SK-N-SH (cell line): ENCODE data around the gene DCAF17. TPM values are rescaled to one million over a fixed set of nuclear protein-coding genes. Genes with fewer than 3 reads are reported as not detected.

Experiments
- CTCF ChIA-PET: fragments of 300-600, 350-600 bp; formaldehyde crosslinking; extraction: SDS; loops from one replicate; lab custom pipeline; 2021; lab: Yijun Ruan, JAX
- POLR2A ChIA-PET: fragments of 350-600 bp; sonication (Branson Sonifier 250); formaldehyde crosslinking; extraction: SDS; loops from one replicate; lab custom pipeline; 2020; ENCODE audit warnings: antibody characterized with exemption, inconsistent platforms; lab: Yijun Ruan, JAX
- DNase-seq: peaks from one replicate; pipeline ENCODE4 v3.0.0; 2012
- H2AFZ ChIP-seq: fragments of 200-600 bp; sonication (generic); 2 replicates; pipeline ENCODE4 v1.8.1; 2016; ENCODE audit warnings: antibody characterized with exemption, mild to moderate bottlenecking, low read depth
- H3F3A ChIP-seq: fragments of 200-600 bp; sonication (generic); replicated peaks from 2 replicates; pipeline ENCODE3; 2016; ENCODE audit warnings: antibody characterized with exemption, mild to moderate bottlenecking; ENCODE audit not compliant: insufficient read depth
- H3K27ac ChIP-seq, 2 experiments: fragments of 200-500 bp in 1 of 2; fragments of 200-600 bp in 1 of 2; sonication (Bioruptor generic) in 1 of 2; sonication (generic), shearing (Covaris generic) in 1 of 2; 2 replicates each; pipeline versions ENCODE4 v1.5.1 to v1.6.1; 2014 to 2016; ENCODE audit warnings: low read depth in 2 of 2, inconsistent platforms in 1 of 2, low read length in 1 of 2, mild to moderate bottlenecking in 1 of 2, mixed read lengths in 1 of 2
- H3K27me3 ChIP-seq: fragments of 200-600 bp; sonication (generic), shearing (Covaris generic); 2 replicates; pipeline ENCODE4 v1.6.1; 2016; ENCODE audit warnings: mixed run types; ENCODE audit not compliant: insufficient read depth
- H3K36me3 ChIP-seq, 2 experiments: fragments of 200-500 bp in 1 of 2; fragments of 200-600 bp in 1 of 2; sonication (Bioruptor generic) in 1 of 2; sonication (generic) in 1 of 2; replicated peaks in 1 of 2; 2 replicates each; pipeline versions ENCODE3 to v1.5.1; 2014 to 2016; ENCODE audit warnings: low read length in 1 of 2, mild to moderate bottlenecking in 1 of 2; ENCODE audit not compliant: insufficient read depth in 2 of 2, control insufficient read depth in 1 of 2
- H3K4me1 ChIP-seq, 2 experiments: fragments of 200-500 bp in 1 of 2; fragments of 200-600 bp in 1 of 2; sonication (Bioruptor generic) in 1 of 2; sonication (generic), shearing (Covaris generic) in 1 of 2; 2 replicates each; pipeline versions ENCODE4 v1.5.1 to v1.6.1; 2014 to 2016; ENCODE audit warnings: low read depth in 1 of 2, low read length in 1 of 2, mixed run types in 1 of 2; ENCODE audit not compliant: insufficient read depth in 2 of 2, control insufficient read depth in 1 of 2
- H3K4me2 ChIP-seq: fragments of 200-600 bp; sonication (generic), shearing (Covaris generic); 2 replicates; pipeline ENCODE4 v1.6.1; 2017; ENCODE audit warnings: mixed run types
- H3K4me3 ChIP-seq, 2 experiments: fragments of 200-500 bp in 1 of 2; fragments of 200-600 bp in 1 of 2; sonication (Bioruptor generic) in 1 of 2; sonication (generic), shearing (Covaris generic) in 1 of 2; 2 replicates each; pipeline versions ENCODE4 v1.5.1 to v1.8.1; 2014 to 2016; ENCODE audit warnings: low read depth in 2 of 2, inconsistent platforms in 1 of 2, low read length in 1 of 2, mild to moderate bottlenecking in 1 of 2, mixed read lengths in 1 of 2, moderate library complexity in 1 of 2
- H3K79me2 ChIP-seq: fragments of 200-600 bp; sonication (generic); 2 replicates; pipeline ENCODE4 v1.8.1; 2017; ENCODE audit warnings: mild to moderate bottlenecking; ENCODE audit not compliant: insufficient read depth
- H3K9ac ChIP-seq: fragments of 200-600 bp; sonication (generic); 2 replicates; pipeline ENCODE4 v1.6.1; 2017; ENCODE audit warnings: mixed run types
- H3K9me2 ChIP-seq: fragments of 200-600 bp; sonication (generic); 2 replicates; pipeline ENCODE4 v1.6.1; 2017; ENCODE audit warnings: mixed run types
- H3K9me3 ChIP-seq: fragments of 200-600 bp; sonication (generic); 2 replicates; pipeline ENCODE4 v1.6.1; 2017; ENCODE audit warnings: mixed run types, mild to moderate bottlenecking, moderate library complexity
- H4K20me1 ChIP-seq: fragments of 200-600 bp; sonication (generic); 2 replicates; pipeline ENCODE4 v1.6.1; 2017; ENCODE audit warnings: mild to moderate bottlenecking, mixed run types; ENCODE audit not compliant: insufficient read depth
- FOSL2 ChIP-seq: IDR thresholded peaks from 2 replicates; pipeline ENCODE4 v1.4.0; 2012; ENCODE audit warnings: low read depth, mild to moderate bottlenecking, moderate library complexity, borderline replicate concordance
- FOXJ3 ChIP-seq: sonication (generic); formaldehyde crosslinking; IDR thresholded peaks from 2 replicates; pipeline ENCODE4 v1.5.1; 2020; ENCODE audit warnings: mild to moderate bottlenecking, missing genetic modification reagents
- GABPA ChIP-seq: IDR thresholded peaks from 2 replicates; pipeline ENCODE4 v1.4.0; 2012; ENCODE audit warnings: low read depth, mild to moderate bottlenecking
- MEF2A ChIP-seq: IDR thresholded peaks from 2 replicates; pipeline ENCODE4 v1.4.0; 2012; ENCODE audit warnings: low read depth, borderline replicate concordance
- MXI1 ChIP-seq: IDR thresholded peaks from 2 replicates; pipeline ENCODE4 v1.6.1; 2012; ENCODE audit warnings: mild to moderate bottlenecking, low read depth, low read length, improper control_type of control experiment
- NFIC ChIP-seq: IDR thresholded peaks from 2 replicates; pipeline ENCODE4 v1.4.0; 2012; ENCODE audit warnings: borderline replicate concordance
- NRF1 ChIP-seq: IDR thresholded peaks from 2 replicates; pipeline ENCODE4 v1.6.1; 2012; ENCODE audit warnings: low read depth, mild to moderate bottlenecking, low read length
- RCOR1 ChIP-seq: fragments of 150-350 bp; IDR thresholded peaks from 2 replicates; pipeline ENCODE4 v1.6.1; 2017; ENCODE audit warnings: antibody characterized with exemption, low read length
- RFX5 ChIP-seq: IDR thresholded peaks from 2 replicates; pipeline ENCODE4 v1.6.1; 2012; ENCODE audit warnings: mild to moderate bottlenecking, improper control_type of control experiment, low read length
- RXRA ChIP-seq: IDR thresholded peaks from 2 replicates; pipeline ENCODE4 v1.4.0; 2012; ENCODE audit warnings: low read depth, mild to moderate bottlenecking, borderline replicate concordance
- SMC3 ChIP-seq: IDR thresholded peaks from 2 replicates; pipeline ENCODE4 v1.6.1; 2012; ENCODE audit warnings: low read depth, low read length, improper control_type of control experiment
- TCF12 ChIP-seq: IDR thresholded peaks from 2 replicates; pipeline ENCODE4 v1.4.0; 2012
- YY1 ChIP-seq: IDR thresholded peaks from 2 replicates; pipeline ENCODE4 v1.4.0; 2012; ENCODE audit warnings: low read depth, mild to moderate bottlenecking
- ZBTB33 ChIP-seq: IDR thresholded peaks from 2 replicates; pipeline ENCODE4 v1.4.0; 2012; ENCODE audit warnings: low read depth, borderline replicate concordance
- WGBS: methylation state at CpG from one replicate; pipeline ENCODE4 v1.1.6; 2017; ENCODE audit warnings: low lambda C conversion rate; 5-methylcytosine and 5-hydroxymethylcytosine counted together
- polyA plus RNA-seq, 3 experiments: library from polyadenylated mRNA; depleted of rRNA; stranded (reverse); fragments of >200 nt; gene quantifications; 2 replicates each; pipeline ENCODE4 v1.2.3, GENCODE V29; 2012

The DCAF17 gene
- polyA plus RNA-seq, 1 of the 3 experiments (the other 2 are of a cell fraction): 4.9 TPM

- H3K9me3 ChIP-seq: no peaks in the 10 kb centered on the region
- H3K4me2 ChIP-seq: no peak overlapping the region
- POLR2A ChIA-PET: no interaction called here
- 72% methylated on average over 2 of the region's 2 CpGs for WGBS
- DNase-seq: no peak
- CTCF ChIA-PET: no interaction called here
- H3K27me3 ChIP-seq: no peaks in the 10 kb centered on the region
- H3K9ac ChIP-seq: no peak overlapping the region
- no peak for TF ChIP-seq RFX5
- H3K27ac ChIP-seq: no peak overlapping the region
- peaks cover 28 to 38% of the 10 kb centered on the region in 2 experiments for H3K36me3 ChIP-seq
- no peak overlapping the region for H2AFZ ChIP-seq
- no peaks in the 10 kb centered on the region for H3K9me2 ChIP-seq
- peaks cover 0 to 10% of the 10 kb centered on the region in 2 experiments; a peak in 2 of 4 replicates for H3K4me1 ChIP-seq
- no peak overlapping the region for H3K4me3 ChIP-seq
- H3F3A ChIP-seq: peaks cover 6% of the 10 kb centered on the region
- H4K20me1 ChIP-seq: no peaks in the 10 kb centered on the region
- H3K79me2 ChIP-seq: no peaks in the 10 kb centered on the region
These were observed 49.8 kb downstream of the DCAF17 start for GRCh38 chr2:171483793-171484192.

- 90% methylated on average over 1 of the region's 1 CpG for WGBS
- no peak overlapping the region for H3K4me2 ChIP-seq
- no peaks in the 10 kb centered on the region for H3K9me2 ChIP-seq
- no peak for TF ChIP-seq ZBTB33
- no peak for TF ChIP-seq FOXJ3
- TF ChIP-seq GABPA: no peak
- no peak for TF ChIP-seq YY1
- TF ChIP-seq FOSL2: no peak
- no peak for TF ChIP-seq NRF1
- TF ChIP-seq MXI1: no peak
- TF ChIP-seq TCF12: no peak
- no peak for TF ChIP-seq RCOR1
- TF ChIP-seq NFIC: no peak
- no peak for TF ChIP-seq MEF2A
- TF ChIP-seq RXRA: no peak
- no peak for TF ChIP-seq SMC3
- H3K79me2 ChIP-seq: no peaks in the 10 kb centered on the region
- no peak for DNase-seq
- H3K4me3 ChIP-seq: no peak overlapping the region
- H3F3A ChIP-seq: peaks cover 4% of the 10 kb centered on the region
- no peaks in the 10 kb centered on the region for H3K9me3 ChIP-seq
- H3K4me1 ChIP-seq: peaks cover 0 to 8% of the 10 kb centered on the region in 2 experiments; a peak in 2 of 4 replicates
- no peak overlapping the region for H3K27ac ChIP-seq
- peaks cover 22 to 29% of the 10 kb centered on the region in 2 experiments for H3K36me3 ChIP-seq
- H2AFZ ChIP-seq: no peak overlapping the region
- no peaks in the 10 kb centered on the region for H4K20me1 ChIP-seq
- CTCF ChIA-PET: no interaction called here
- no peak overlapping the region for H3K9ac ChIP-seq
- POLR2A ChIA-PET: no interaction called here
- H3K27me3 ChIP-seq: no peaks in the 10 kb centered on the region
These were observed 51.1 kb downstream of the DCAF17 start for GRCh38 chr2:171485116-171485515.
